Pulmonary artery endothelial cell (primary cell): Measurements from ENCODE around the gene PCK1. TPM values are rescaled to one million over a fixed set of nuclear protein-coding genes. Genes with fewer than 3 reads are reported as not detected.

Source experiments
- DNase-seq: peaks from one replicate; pipeline ENCODE4 v3.0.0-alpha.2; 2011; ENCODE audit warnings: low read depth, low spot score
- total RNA-seq: library from RNA; depleted of rRNA; stranded (reverse); fragments of >200 nt; gene quantifications from 2 replicates; pipeline ENCODE4 v1.2.3, GENCODE V29; 2014

Gene PCK1
- total RNA-seq, 1 donor from 2014 or later: not detected

GRCh38 chr20:57601737-57602136, 40.8 kb downstream of the PCK1 start:
- DNase-seq: no peak

- no peak for DNase-seq
These were observed 42.2 kb downstream of the PCK1 start for GRCh38 chr20:57603120-57603519.

GRCh38 chr20:57605045-57605444, 44.1 kb downstream of the PCK1 start:
- DNase-seq: no peak

GRCh38 chr20:57605878-57606277, 45.0 kb downstream of the PCK1 start:
- no peak for DNase-seq

- no peak for DNase-seq
These were observed 47.6 kb downstream of the PCK1 start for GRCh38 chr20:57608516-57608915.

GRCh38 chr20:57609086-57609841, 48.4 kb downstream of the PCK1 start:
- no peak for DNase-seq

- DNase-seq: no peak
These were observed 48.9 kb downstream of the PCK1 start for GRCh38 chr20:57609842-57610167.

- no peak for DNase-seq
These were observed 49.5 kb downstream of the PCK1 start for GRCh38 chr20:57610261-57610952.

GRCh38 chr20:57611586-57612311, 50.8 kb downstream of the PCK1 start:
- no peak for DNase-seq

GRCh38 chr20:57612436-57612835, 51.5 kb downstream of the PCK1 start:
- no peak for DNase-seq

GRCh38 chr20:57612916-57613315, 52.0 kb downstream of the PCK1 start:
- no peak for DNase-seq

- no peak for DNase-seq
These were observed 52.6 kb downstream of the PCK1 start for GRCh38 chr20:57613481-57613921.

- DNase-seq: no peak
These were observed 53.9 kb downstream of the PCK1 start for GRCh38 chr20:57614490-57615444.

- DNase-seq: no peak
These were observed 54.5 kb downstream of the PCK1 start for GRCh38 chr20:57615445-57615811.

GRCh38 chr20:57616143-57616951, 55.4 kb downstream of the PCK1 start:
- DNase-seq: no peak

- DNase-seq: no peak
These were observed 56.3 kb downstream of the PCK1 start for GRCh38 chr20:57617079-57617795.
